ENCODE measurements around the gene PLEKHG5.
A peak's percentile ranks its signal among the peaks of the same experiment; 100 is the strongest.

Gene PLEKHG5

DNA sequence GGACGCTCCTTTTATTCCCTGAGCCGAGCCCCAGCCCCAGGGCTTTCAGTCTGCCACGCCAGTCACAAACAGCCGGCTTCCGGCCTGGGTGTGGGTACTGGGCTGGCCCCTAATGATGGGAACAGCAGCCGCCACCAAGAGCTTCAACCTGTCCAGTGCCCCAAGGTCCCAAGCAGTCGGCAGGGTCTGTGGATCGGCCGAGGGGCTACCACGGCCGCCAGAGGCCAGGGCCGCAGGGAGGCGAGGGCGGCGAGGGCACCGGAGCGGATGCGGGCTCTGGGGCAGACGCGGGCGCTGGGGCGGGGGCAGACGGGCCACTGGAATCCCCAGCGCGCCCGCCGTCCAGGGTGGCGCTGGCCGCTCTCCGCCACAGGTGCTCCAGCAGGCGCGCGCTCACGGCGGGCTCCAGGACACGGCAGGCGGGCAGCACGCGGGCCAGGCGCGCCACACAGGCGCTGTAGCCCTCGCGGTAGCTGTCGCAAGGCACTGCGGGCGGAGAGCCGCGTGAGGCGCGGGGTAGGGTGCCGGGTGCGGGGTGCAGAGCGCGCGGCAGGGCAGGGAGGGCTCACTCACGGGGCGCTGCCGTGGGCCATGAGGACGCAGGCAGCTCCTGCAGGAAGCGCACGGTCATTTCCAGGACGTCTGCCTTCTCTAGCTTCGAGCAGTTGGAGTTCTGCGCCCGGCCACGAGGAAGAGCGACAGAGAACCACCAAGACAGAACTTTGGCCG, 72.6 kb downstream of the PLEKHG5 start:
- TF ChIP-seq, protein P1, sequence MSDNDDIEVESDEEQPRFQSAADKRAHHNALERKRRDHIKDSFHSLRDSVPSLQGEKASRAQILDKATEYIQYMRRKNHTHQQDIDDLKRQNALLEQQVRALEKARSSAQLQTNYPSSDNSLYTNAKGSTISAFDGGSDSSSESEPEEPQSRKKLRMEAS (IDR thresholded peaks at IDR 0.05): peak; percentile 44; the same call in 1 of the 2 replicates
- no peak for TF ChIP-seq TCF12 (IDR thresholded peaks at IDR 0.05; ENCODE audit: low read depth)

DNA sequence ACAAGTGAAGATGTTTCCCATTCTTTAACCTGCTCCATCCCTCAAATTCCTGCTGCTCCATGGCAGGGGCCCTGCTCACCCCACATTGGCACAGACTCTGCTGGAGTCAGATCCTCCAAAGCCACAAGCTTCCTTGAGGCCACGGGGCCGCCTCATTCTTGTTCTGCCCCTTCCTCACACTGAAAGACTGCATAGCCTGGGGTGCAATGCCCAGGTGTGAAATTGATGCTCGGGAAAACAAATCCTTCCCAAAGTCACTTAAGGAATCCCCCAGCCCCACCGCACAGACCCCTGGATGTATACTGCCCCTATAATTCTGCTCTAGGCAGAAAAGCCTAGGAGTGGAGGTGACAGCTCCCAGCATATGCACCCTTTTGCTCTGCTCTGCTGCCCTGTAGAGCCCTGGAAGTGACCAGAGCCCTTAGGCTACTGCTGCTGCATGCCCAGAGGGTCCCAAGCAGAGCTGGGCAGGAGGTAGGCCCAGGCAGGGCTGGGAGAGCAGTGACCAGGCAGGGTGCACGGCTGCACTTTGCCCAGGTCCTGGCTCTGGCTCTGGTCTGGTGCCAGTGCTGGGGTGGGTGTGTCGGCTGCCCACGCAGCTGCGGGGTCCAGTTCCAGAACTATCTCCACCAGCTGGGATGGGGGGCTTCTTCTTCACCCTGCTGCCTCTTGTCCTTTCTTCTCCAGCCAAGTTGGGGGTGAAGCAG, 73.4 kb downstream of the PLEKHG5 start:
- TF ChIP-seq YY1 (IDR thresholded peaks at IDR 0.05; ENCODE audit: low read depth) (no peak), NFIC (IDR thresholded peaks at IDR 0.05) (no peak), TEAD4 (IDR thresholded peaks at IDR 0.05) (no peak), EGR1 (IDR thresholded peaks at IDR 0.05) (no peak), CEBPB (IDR thresholded peaks at IDR 0.05) (no peak)
- TF ChIP-seq, protein P1 (IDR thresholded peaks at IDR 0.05): no peak
